NCI-H82 treated with DMSO at 0.1 percent for 48 hours (cell line): Measurements from ENCODE around the gene CKS1B.

Experiments
- DNase-seq: peaks from one replicate; lab custom pipeline; 2025; ENCODE audit not compliant: unreplicated experiment; lab: John Stamatoyannopoulos, UW

CKS1B gene

GRCh38 chr1:154974102-154974807 is at the start of gene CKS1B:
TSS of gene CKS1B (plus strand) at chr1:154974681. CDS start at chr1:154974746, 65 bp downstream.
- DNase-seq, result peak; percentile 100

GRCh38 chr1:154925335-154926170 is 48.9 kb upstream of the CKS1B start:
- DNase-seq, result no peak

- no peak for DNase-seq
Observed at GRCh38 chr1:154926201-154926600, 48.3 kb upstream of the CKS1B start.

- no peak for DNase-seq
Observed at GRCh38 chr1:154931940-154932487, 42.5 kb upstream of the CKS1B start.

GRCh38 chr1:154934358-154934948 is 40.0 kb upstream of the CKS1B start:
- no peak for DNase-seq

- DNase-seq, result no peak
Observed at GRCh38 chr1:154935749-154936554, 38.5 kb upstream of the CKS1B start.

- peak; percentile 93 for DNase-seq
Observed at GRCh38 chr1:154936555-154937084, 37.9 kb upstream of the CKS1B start, which contains the start of gene PMVK. TSS of gene PMVK (minus strand) at chr1:154936719. CDS start at chr1:154936685, 34 bp downstream.

GRCh38 chr1:154937085-154937987 is 37.1 kb upstream of the CKS1B start:
- peak; percentile 93 for DNase-seq

GRCh38 chr1:154937988-154938386 is 36.5 kb upstream of the CKS1B start:
- DNase-seq, result no peak

- no peak for DNase-seq
Observed at GRCh38 chr1:154938604-154939399, 35.7 kb upstream of the CKS1B start.

- no peak for DNase-seq
Observed at GRCh38 chr1:154940213-154940560, 34.3 kb upstream of the CKS1B start.

GRCh38 chr1:154940651-154941194 is 33.8 kb upstream of the CKS1B start:
- peak; percentile 17 for DNase-seq

- peak; percentile 14 for DNase-seq
Observed at GRCh38 chr1:154941333-154942013, 33.0 kb upstream of the CKS1B start.

- DNase-seq, result peak; percentile 38
Observed at GRCh38 chr1:154943649-154944400, 30.7 kb upstream of the CKS1B start.

- DNase-seq, result no peak
Observed at GRCh38 chr1:154944401-154945159, 29.9 kb upstream of the CKS1B start.
